ENCODE measurements around the gene MCF2L2. TPM values are rescaled to one million over a fixed set of nuclear protein-coding genes. Genes with fewer than 3 reads are reported as not detected.
"Not testable (repeated sequence)": the region's sequence is repeated elsewhere in the genome, so short reads cannot be mapped to it uniquely, and the experiment has no call there.

Gene MCF2L2
- polyA plus RNA-seq, 1 experiment: 0.11 TPM

GRCh38 chr3:183180110-183180783 lies 248.2 kb downstream of the MCF2L2 start:
- TF ChIP-seq, protein P1, sequence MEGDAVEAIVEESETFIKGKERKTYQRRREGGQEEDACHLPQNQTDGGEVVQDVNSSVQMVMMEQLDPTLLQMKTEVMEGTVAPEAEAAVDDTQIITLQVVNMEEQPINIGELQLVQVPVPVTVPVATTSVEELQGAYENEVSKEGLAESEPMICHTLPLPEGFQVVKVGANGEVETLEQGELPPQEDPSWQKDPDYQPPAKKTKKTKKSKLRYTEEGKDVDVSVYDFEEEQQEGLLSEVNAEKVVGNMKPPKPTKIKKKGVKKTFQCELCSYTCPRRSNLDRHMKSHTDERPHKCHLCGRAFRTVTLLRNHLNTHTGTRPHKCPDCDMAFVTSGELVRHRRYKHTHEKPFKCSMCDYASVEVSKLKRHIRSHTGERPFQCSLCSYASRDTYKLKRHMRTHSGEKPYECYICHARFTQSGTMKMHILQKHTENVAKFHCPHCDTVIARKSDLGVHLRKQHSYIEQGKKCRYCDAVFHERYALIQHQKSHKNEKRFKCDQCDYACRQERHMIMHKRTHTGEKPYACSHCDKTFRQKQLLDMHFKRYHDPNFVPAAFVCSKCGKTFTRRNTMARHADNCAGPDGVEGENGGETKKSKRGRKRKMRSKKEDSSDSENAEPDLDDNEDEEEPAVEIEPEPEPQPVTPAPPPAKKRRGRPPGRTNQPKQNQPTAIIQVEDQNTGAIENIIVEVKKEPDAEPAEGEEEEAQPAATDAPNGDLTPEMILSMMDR (IDR thresholded peaks at IDR 0.05; ENCODE audit: insufficient read depth, low read depth, low read length): no peak
- peaks cover 18% of the 10 kb centered on the region for H3K27me3 ChIP-seq (ENCODE audit: control insufficient read depth, insufficient read depth, low read length)
- POLR2A ChIA-PET: no interaction called here
- H3K36me3 ChIP-seq (ENCODE audit: control insufficient read depth, insufficient read depth, low read length): no peaks in the 10 kb centered on the region
- no peak overlapping the region for H3K4me3 ChIP-seq (ENCODE audit: low read depth, low read length)
- no peak for DNase-seq (ENCODE audit: low read depth)
- CTCF ChIA-PET: interaction anchor here (1.0 to 11.5 kb wide), 3 partner anchors 58 to 202 kb away, joined by 3 to 284 read pairs (median 5); no protein-coding TSS in a partner anchor

DNA sequence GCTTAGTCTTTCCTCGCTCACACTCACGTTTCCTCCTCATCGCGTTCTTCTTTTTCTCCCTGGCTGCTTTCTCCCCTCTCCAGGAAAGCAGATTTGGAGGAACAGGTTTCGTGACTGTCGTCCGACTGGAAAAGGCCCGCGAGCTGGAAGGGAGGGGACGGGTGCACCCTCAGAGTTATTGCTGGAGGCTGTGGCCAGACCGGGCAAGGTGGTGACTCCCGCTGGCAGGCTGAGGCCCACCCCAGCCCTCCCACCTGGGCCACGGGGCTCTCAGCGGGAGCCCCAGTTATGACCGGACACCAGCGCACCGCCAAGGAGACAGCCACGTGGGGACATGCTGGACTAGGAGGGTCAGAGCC lies 248.9 kb downstream of the MCF2L2 start:
- H3K36me3 ChIP-seq (ENCODE audit: control insufficient read depth, insufficient read depth, low read length); POLR2A ChIA-PET; DNase-seq (ENCODE audit: low read depth): not testable (repeated sequence)
- peaks cover 20% of the 10 kb centered on the region for H3K27me3 ChIP-seq (ENCODE audit: control insufficient read depth, insufficient read depth, low read length)
- peak overlapping the region; percentile 31; the same call in 1 of the 2 replicates for H3K4me3 ChIP-seq (ENCODE audit: low read depth, low read length)
- CTCF ChIA-PET: interaction anchor here (0.5 to 11.5 kb wide), 2 partner anchors 203 to 588 kb away, joined by 3 to 284 read pairs; no protein-coding TSS in a partner anchor

GRCh38 chr3:183178833-183179549 lies 249.4 kb downstream of the MCF2L2 start:
- Histone ChIP-seq H3K4me3 (ENCODE audit: low read depth, low read length) (peak overlapping the region; percentile 31), H3K27me3 (ENCODE audit: control insufficient read depth, insufficient read depth, low read length) (peaks cover 20% of the 10 kb centered on the region), H3K36me3 (ENCODE audit: control insufficient read depth, insufficient read depth, low read length) (no peaks in the 10 kb centered on the region)
- no peak for DNase-seq (ENCODE audit: low read depth)
- TF ChIP-seq, protein P1 (IDR thresholded peaks at IDR 0.05; ENCODE audit: insufficient read depth, low read depth, low read length): peak; percentile 9; the same call in 1 of the 2 replicates
- POLR2A ChIA-PET: no interaction called here
- CTCF ChIA-PET: interaction anchor here (0.5 to 11.5 kb wide), 3 partner anchors 203 to 588 kb away, joined by 3 to 284 read pairs (median 4); no protein-coding TSS in a partner anchor

DNA sequence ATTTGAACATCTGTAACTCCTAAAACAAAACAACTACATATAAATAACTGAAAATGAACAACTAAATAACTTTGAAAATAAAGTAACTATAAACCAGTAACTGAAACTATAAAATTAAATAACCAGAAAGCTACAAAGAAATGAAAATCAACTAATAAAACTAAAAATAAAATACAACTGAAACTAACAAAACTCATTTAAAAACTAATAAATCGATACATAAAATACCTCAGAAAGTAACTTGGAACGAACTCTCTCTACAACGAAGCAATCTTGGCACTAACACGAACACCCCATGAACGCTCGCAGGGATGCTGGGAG lies 249.9 kb downstream of the MCF2L2 start:
- ChIA-PET POLR2A (no interaction called here), CTCF (interaction anchor here (1.1 to 11.5 kb wide), 2 partner anchors 204 to 464 kb away, joined by 4 to 284 read pairs; no protein-coding TSS in a partner anchor)
- Histone ChIP-seq H3K27me3 (ENCODE audit: control insufficient read depth, insufficient read depth, low read length) (peaks cover 20% of the 10 kb centered on the region), H3K36me3 (ENCODE audit: control insufficient read depth, insufficient read depth, low read length) (no peaks in the 10 kb centered on the region), H3K4me3 (ENCODE audit: low read depth, low read length) (peak overlapping the region; percentile 31)
- TF ChIP-seq, protein P1 (IDR thresholded peaks at IDR 0.05; ENCODE audit: insufficient read depth, low read depth, low read length): no peak
- no peak for DNase-seq (ENCODE audit: low read depth)

DNA sequence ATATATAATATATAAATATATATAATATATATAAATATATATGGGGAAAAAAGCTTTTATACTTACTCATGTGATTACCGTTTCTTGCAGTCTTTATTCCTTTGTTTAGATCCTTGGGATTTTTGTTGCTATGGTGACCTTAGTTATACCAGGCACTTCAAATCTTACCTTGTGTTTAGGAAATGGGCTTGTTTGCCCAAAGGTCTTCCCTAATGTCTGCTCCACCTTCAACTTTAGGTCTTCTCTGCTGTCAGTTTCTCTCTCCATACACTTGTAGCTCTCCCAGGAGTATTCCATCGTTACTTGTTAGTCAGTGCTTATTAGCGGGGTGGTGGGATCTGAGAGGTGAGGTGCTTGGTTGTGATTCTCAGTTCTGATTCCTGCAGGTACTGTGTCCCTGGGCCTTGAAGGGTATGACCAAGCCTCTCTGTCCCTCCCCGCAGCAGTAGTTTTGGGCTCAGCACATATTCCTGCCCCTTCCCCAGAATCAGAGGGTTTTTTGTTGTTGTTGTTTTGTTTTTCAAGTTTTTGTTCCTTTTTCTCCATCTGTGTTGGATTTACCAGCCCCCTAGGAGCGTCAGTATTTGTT lies 256.3 kb downstream of the MCF2L2 start:
- TF ChIP-seq, protein P1 (IDR thresholded peaks at IDR 0.05; ENCODE audit: insufficient read depth, low read depth, low read length): no peak
- DNase-seq (ENCODE audit: low read depth): no peak
- ChIA-PET POLR2A (no interaction called here), CTCF (interaction anchor here (1.1 kb wide), 1 partner anchor 210 kb away, joined by 3 read pairs; no protein-coding TSS in a partner anchor)
- Histone ChIP-seq H3K4me3 (ENCODE audit: low read depth, low read length) (no peak overlapping the region), H3K36me3 (ENCODE audit: control insufficient read depth, insufficient read depth, low read length) (no peaks in the 10 kb centered on the region), H3K27me3 (ENCODE audit: control insufficient read depth, insufficient read depth, low read length) (peaks cover 7% of the 10 kb centered on the region)

DNA sequence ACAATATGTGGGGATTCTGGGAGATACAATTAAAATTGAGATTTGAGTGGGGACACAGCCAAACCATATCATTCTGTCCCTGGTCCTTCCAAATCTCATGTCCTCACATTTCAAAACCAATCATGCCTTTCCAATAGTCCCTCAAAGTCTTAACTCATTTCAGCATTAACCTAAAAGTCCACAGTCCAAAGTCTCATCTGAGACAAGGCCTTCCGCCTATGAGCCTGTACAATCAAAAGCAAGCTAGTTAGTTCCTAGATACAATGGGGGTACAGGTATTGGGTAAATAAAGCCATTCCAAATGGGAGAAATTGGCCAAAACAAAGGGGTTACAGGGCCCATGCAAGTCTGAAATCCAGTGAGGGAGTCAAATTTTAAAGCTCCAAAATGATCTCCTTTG lies 260.4 kb downstream of the MCF2L2 start:
- H3K4me3 ChIP-seq (ENCODE audit: low read depth, low read length); H3K36me3 ChIP-seq (ENCODE audit: control insufficient read depth, insufficient read depth, low read length); CTCF ChIA-PET; DNase-seq (ENCODE audit: low read depth); H3K27me3 ChIP-seq (ENCODE audit: control insufficient read depth, insufficient read depth, low read length); POLR2A ChIA-PET: not testable (repeated sequence)

Data from BJ (cell line).